ENCODE measurements around the gene SAMD3. TPM values are rescaled to one million over a fixed set of nuclear protein-coding genes. Genes with fewer than 3 reads are reported as not detected.

Gene SAMD3
- total and polyA plus RNA-seq, 2 of the 4 experiments (the other 2 are of a cell fraction): 3.0 to 3.9 TPM

DNA sequence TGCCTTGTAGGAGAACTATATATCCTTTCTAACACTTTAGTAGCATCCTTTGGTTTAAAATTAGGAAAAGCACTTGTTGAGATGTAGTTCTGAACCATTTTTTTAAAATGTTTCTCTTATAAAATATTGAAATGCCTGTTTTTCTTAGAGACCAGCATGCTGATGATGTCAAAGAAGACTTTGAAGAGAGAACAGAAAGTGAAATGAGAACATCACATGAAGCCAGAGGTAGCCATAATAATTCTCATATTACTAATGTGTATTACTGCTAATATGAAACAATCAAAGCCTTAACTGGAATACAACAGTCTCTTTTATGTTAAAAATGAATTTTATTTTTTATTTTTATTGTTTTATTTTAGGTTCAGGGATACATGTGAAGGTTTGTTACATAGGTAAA is 102.0 kb downstream of the SAMD3 start:
- H2AK5ac ChIP-seq (ENCODE audit: low read depth, low read length): no peak overlapping the region
- no peaks in the 10 kb centered on the region for H3K27me3 ChIP-seq (ENCODE audit: control insufficient read depth, insufficient read depth, low read length)
- H4K91ac ChIP-seq (ENCODE audit: insufficient read depth, low read depth, low read length): no peak overlapping the region
- no peak overlapping the region for H3K4me3 ChIP-seq (ENCODE audit: insufficient read depth, low read depth, low read length)
- no peak overlapping the region for H3K56ac ChIP-seq (ENCODE audit: extremely low read depth, insufficient read depth, low read length)
- H2BK5ac ChIP-seq (ENCODE audit: low read depth, low read length, poor library complexity, severe bottlenecking): no peak overlapping the region
- no peak overlapping the region for H4K8ac ChIP-seq (ENCODE audit: low read depth in 2 of 2, low read length in 2 of 2)
- no peak overlapping the region for H2AK9ac ChIP-seq (replicated peaks; ENCODE audit: low read depth, low read length, poor library complexity)
- no peak overlapping the region for H4K5ac ChIP-seq (ENCODE audit: low read depth, low read length)
- H2BK20ac ChIP-seq (ENCODE audit: low read depth, low read length): no peak overlapping the region
- no peaks in the 10 kb centered on the region; the same call in 1 of the 2 replicates for H3K9me1 ChIP-seq (ENCODE audit: insufficient read depth, low read length)
- H3K14ac ChIP-seq (replicated peaks; ENCODE audit: low read depth, low read length): no peak overlapping the region
- no peaks in the 10 kb centered on the region for H4K20me1 ChIP-seq (ENCODE audit: insufficient read depth, low read length)
- H3K4ac ChIP-seq (ENCODE audit: low read depth, low read length): no peak overlapping the region
- intact Hi-C loops (cut with micrococcal nuclease) (no loop called here), in situ Hi-C loops (cut with MboI; ENCODE audit: low sequenced_read_pairs) (no loop called here), dilution Hi-C loops (cut with HindIII; ENCODE audit: low sequenced_read_pairs, unreplicated experiment) (no loop called here)
- no peaks in the 10 kb centered on the region; a peak in 1 of 4 replicates for H3K79me1 ChIP-seq (ENCODE audit: low read depth in 1 of 2, low read length in 2 of 2)
- ATAC-seq (ENCODE audit: low read depth): no peak
- H3K27ac ChIP-seq (ENCODE audit: insufficient read depth, low read length): no peak overlapping the region
- POLR2A ChIA-PET (ENCODE audit: unreplicated experiment): no interaction called here
- H3K4me2 ChIP-seq (ENCODE audit: low read depth, low read length): no peak overlapping the region
- H3K9ac ChIP-seq (ENCODE audit: low read depth, low read length): no peak overlapping the region
- TF ChIP-seq BHLHE40 (IDR thresholded peaks at IDR 0.05; ENCODE audit: low read depth, low read length): no peak
- no peak overlapping the region for H2BK15ac ChIP-seq (ENCODE audit: low read depth, low read length)
- no peak overlapping the region for H2BK120ac ChIP-seq (ENCODE audit: low read depth, low read length)
- H3K4me1 ChIP-seq (ENCODE audit: control insufficient read depth, insufficient read depth, low read length): no peaks in the 10 kb centered on the region
- DNase-seq: no peak
- CTCF ChIA-PET: interaction anchor here (0.6 kb wide), 1 partner anchor 1558 kb away, joined by 3 read pairs; no protein-coding TSS in a partner anchor
- H3K9me3 ChIP-seq (ENCODE audit: control insufficient read depth, insufficient read depth, low read length): no peaks in the 10 kb centered on the region
- no peak overlapping the region for H2AFZ ChIP-seq (replicated peaks; ENCODE audit: low read length, poor library complexity)
- no peaks in the 10 kb centered on the region for H3K36me3 ChIP-seq (ENCODE audit: control insufficient read depth, insufficient read depth, low read length)
- H3K23ac ChIP-seq (ENCODE audit: low read depth, low read length): no peak overlapping the region
- no TSS peak for BruUV-seq (replicated peaks)
- H3K18ac ChIP-seq (ENCODE audit: low read depth, low read length): no peak overlapping the region
